ENCODE measurements around the gene GCA.
A peak's percentile ranks its signal among the peaks of the same experiment; 100 is the strongest.

GCA gene

DNA sequence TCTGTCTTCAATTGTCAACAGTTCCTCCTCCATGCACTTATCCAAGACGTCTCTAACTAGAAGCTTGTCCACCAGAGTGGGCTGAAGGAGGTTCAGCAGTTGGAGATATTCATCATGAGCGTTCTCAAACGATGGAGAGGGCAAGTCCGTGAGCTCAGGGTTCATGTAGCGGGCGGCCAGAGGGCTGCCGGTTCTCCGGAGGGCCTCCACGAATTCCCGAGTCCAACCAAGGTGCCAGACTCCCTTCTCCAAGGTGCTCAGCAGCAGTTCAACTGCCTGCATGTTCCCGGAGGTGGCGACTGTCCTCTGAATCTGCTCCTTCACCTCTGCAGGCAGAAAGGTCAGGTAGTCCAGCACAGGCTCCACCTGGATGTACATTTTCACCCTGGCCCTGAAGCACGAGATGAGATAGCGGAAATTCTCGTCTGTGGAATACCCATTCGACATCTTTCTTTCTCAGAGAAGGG lies 26.0 kb upstream of the GCA start:
- Histone ChIP-seq H3K4me1 (ENCODE audit: insufficient read depth, insufficient read length) (no peaks in the 10 kb centered on the region), H3K4me3 (ENCODE audit: insufficient read length, low read depth) (peak overlapping the region; percentile 65), H3K9ac (ENCODE audit: insufficient read length, low read depth) (peak overlapping the region; percentile 14), H3K27me3 (ENCODE audit: insufficient read depth, insufficient read length) (peaks cover 40% of the 10 kb centered on the region), H3K36me3 (ENCODE audit: insufficient read depth, insufficient read length, low read length) (no peaks in the 10 kb centered on the region), H3K9me3 (ENCODE audit: insufficient read depth, low read length) (no peaks in the 10 kb centered on the region)
- no peak for TF ChIP-seq SUZ12 (IDR thresholded peaks at IDR 0.05; ENCODE audit: extremely low read depth, insufficient read depth, insufficient read length)
- TF ChIP-seq ZNF274 (IDR thresholded peaks at IDR 0.05; ENCODE audit: low read depth, low read length) = no peak
- no peak for TF ChIP-seq YY1 (IDR thresholded peaks at IDR 0.05; ENCODE audit: insufficient read depth, insufficient read length)
- DNase-seq (ENCODE audit: low read depth, low spot score) = no peak

DNA sequence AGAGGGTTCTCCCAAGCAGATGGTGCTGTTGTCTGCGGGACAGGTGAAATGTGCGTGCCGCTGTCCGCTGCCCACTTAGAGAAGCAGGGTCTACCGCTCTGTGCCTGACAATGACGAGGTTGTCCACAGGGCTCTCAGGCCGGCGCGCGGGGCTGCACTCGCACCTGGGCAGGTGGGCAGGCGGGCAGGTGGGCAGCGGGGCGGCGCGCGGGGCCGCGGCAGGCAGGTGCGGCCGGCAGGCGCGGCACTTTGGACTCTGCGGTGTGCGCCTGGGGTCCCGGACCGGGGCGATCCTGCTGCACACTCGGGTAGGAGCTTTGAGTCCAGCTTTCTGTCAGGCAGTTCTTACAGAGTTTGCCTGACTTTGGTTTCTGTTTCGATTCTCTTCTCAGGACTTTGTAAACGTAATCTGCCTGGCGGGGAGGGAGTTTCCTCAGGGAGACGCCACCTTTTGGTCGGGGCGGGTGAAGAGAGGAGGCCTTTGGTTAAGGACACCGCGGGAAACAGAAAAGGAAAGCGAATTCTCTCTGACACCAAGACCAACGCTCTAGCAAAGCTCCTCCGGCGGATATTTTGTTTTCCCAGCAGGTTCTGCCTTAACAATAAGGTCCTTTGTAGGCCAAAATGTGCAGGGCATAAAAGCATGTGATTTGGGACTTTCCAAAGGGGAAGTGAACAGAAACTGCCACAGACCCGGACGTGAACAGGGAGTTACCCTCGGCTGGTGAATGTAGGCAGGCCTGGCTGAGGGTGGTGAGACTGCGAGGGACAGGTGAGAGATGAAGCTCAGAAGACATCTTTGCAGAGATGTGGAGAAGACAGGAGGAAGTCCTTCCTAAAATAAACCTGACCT lies 25.4 kb upstream of the GCA start, which contains the start of gene IFIH1:
TSS of gene IFIH1 (minus strand) at position 357 of the 853 bp plus-strand sequence. CDS start 377 bp downstream, outside the sequence.
- no peaks in the 10 kb centered on the region for H3K4me1 ChIP-seq (ENCODE audit: insufficient read depth, insufficient read length)
- H3K9me3 ChIP-seq (ENCODE audit: insufficient read depth, low read length) = no peaks in the 10 kb centered on the region
- peak within 1 kb of the TSS; percentile 65 for H3K4me3 ChIP-seq (ENCODE audit: insufficient read length, low read depth)
- no peaks in the 10 kb centered on the region for H3K36me3 ChIP-seq (ENCODE audit: insufficient read depth, insufficient read length, low read length)
- peak; percentile 30 for DNase-seq (ENCODE audit: low read depth, low spot score)
- peak within 1 kb of the TSS; percentile 14 for H3K9ac ChIP-seq (ENCODE audit: insufficient read length, low read depth)
- TF ChIP-seq ZNF274 (IDR thresholded peaks at IDR 0.05; ENCODE audit: low read depth, low read length) (no peak), SUZ12 (IDR thresholded peaks at IDR 0.05; ENCODE audit: extremely low read depth, insufficient read depth, insufficient read length) (no peak), YY1 (IDR thresholded peaks at IDR 0.05; ENCODE audit: insufficient read depth, insufficient read length) (no peak)
- H3K27me3 ChIP-seq (ENCODE audit: insufficient read depth, insufficient read length) = peaks cover 40% of the 10 kb centered on the region

DNA sequence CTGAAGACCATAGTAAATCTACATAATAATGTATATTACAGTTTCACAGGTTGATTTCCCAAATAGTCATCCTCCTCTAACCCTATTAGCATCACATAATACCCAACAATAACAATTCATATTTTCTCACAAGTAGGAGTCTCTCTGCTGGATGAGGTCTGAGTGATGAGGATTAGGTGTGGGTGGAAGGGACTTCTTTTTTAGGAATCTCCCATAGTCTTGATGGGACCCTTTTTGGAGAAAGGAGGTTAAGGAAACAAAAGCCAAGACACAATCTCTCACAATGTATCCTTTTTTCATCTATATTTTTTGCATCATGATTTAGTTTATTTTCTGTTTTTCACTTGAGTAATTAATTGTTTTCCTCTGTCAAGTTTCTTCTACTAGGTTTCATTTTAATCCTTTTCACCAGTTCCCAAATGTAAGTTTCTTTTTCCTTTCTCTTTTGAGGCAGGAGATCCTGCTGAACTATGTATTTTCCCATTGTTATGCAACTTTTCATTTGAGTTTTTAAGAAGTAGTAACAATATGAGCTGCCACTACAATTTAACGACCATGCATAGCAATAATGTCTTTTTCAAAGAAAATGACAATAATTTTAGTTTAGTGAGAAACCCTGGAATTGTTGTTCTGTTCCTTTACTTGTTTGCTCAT lies 22.9 kb upstream of the GCA start:
- no peak overlapping the region for H3K9ac ChIP-seq (ENCODE audit: insufficient read length, low read depth)

DNA sequence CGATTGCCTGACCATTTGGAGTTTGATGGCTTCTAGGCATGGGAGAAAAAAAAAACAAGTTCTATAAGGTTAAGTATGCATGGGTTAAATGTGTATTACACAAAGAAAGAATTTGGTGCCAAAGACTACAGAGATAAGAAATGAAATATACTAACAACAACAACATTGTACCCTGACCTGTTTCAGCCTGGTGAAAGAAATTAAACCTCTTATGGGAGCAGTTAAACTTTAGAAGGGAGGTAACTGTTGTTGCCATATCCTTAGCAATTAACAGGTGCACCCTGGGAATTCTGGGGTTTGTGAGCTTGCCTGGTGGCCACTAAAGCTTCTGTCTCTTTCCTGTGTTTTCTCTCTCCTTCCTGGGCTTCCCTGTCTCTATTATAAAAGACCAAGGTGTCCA lies 19.0 kb upstream of the GCA start:
- DNase-seq (ENCODE audit: low read depth, low spot score) = no peak
- no peaks in the 10 kb centered on the region for H3K4me1 ChIP-seq (ENCODE audit: insufficient read depth, insufficient read length)
- H3K4me3 ChIP-seq (ENCODE audit: insufficient read length, low read depth) = no peak overlapping the region
- H3K36me3 ChIP-seq (ENCODE audit: insufficient read depth, insufficient read length, low read length) = no peaks in the 10 kb centered on the region
- no peak overlapping the region for H3K9ac ChIP-seq (ENCODE audit: insufficient read length, low read depth)
- H3K27me3 ChIP-seq (ENCODE audit: insufficient read depth, insufficient read length) = peaks cover 2% of the 10 kb centered on the region
- TF ChIP-seq ZNF274 (IDR thresholded peaks at IDR 0.05; ENCODE audit: low read depth, low read length) (no peak), YY1 (IDR thresholded peaks at IDR 0.05; ENCODE audit: insufficient read depth, insufficient read length) (no peak), SUZ12 (IDR thresholded peaks at IDR 0.05; ENCODE audit: extremely low read depth, insufficient read depth, insufficient read length) (no peak)
- H3K9me3 ChIP-seq (ENCODE audit: insufficient read depth, low read length) = no peaks in the 10 kb centered on the region; the same call in 1 of the 2 replicates

More for the DNA sequence above, 22.9 kb upstream of the GCA start:
- no peaks in the 10 kb centered on the region for H3K4me1 ChIP-seq (ENCODE audit: insufficient read depth, insufficient read length)
- DNase-seq (ENCODE audit: low read depth, low spot score) = no peak
- peaks cover 38% of the 10 kb centered on the region for H3K27me3 ChIP-seq (ENCODE audit: insufficient read depth, insufficient read length)
- TF ChIP-seq ZNF274 (IDR thresholded peaks at IDR 0.05; ENCODE audit: low read depth, low read length) (no peak), SUZ12 (IDR thresholded peaks at IDR 0.05; ENCODE audit: extremely low read depth, insufficient read depth, insufficient read length) (no peak), YY1 (IDR thresholded peaks at IDR 0.05; ENCODE audit: insufficient read depth, insufficient read length) (no peak)
- no peak overlapping the region for H3K4me3 ChIP-seq (ENCODE audit: insufficient read length, low read depth)
- H3K9me3 ChIP-seq (ENCODE audit: insufficient read depth, low read length) = no peaks in the 10 kb centered on the region
- H3K36me3 ChIP-seq (ENCODE audit: insufficient read depth, insufficient read length, low read length) = no peaks in the 10 kb centered on the region

DNA sequence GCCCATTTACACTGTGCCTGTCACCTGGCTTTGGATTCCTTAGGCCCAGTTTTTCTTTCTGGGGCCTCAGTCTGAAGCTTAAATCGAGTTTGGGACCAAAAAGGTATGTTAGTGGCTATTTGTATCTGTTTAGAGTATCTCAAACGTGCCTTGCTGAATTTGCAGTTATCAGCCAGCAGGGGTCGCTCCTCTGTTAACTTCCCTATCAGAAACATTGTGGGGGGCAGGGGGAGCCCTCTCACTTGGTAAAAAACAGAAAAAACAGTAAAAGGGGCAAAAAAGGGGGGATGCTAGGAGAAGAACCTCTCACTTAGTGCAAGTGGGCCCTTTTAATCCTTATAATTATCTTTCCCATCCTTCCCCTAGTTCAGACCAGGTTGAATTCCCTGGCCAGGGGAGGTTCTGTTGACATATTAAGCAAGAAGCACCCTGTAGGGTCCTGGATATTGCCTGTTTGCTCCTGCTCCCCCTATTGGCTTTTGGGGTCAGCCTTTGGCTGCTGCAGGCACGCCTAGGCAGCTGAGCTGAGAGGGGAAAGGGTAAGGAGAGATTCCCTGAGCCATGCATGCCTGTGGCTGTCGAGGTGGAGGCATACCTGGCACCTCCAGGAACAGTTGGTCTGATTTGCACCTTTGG lies 16.7 kb upstream of the GCA start:
- Histone ChIP-seq H3K36me3 (ENCODE audit: insufficient read depth, insufficient read length, low read length) (no peaks in the 10 kb centered on the region), H3K4me3 (ENCODE audit: insufficient read length, low read depth) (no peak overlapping the region), H3K9ac (ENCODE audit: insufficient read length, low read depth) (no peak overlapping the region), H3K4me1 (ENCODE audit: insufficient read depth, insufficient read length) (no peaks in the 10 kb centered on the region), H3K9me3 (ENCODE audit: insufficient read depth, low read length) (no peaks in the 10 kb centered on the region; the same call in 1 of the 2 replicates), H3K27me3 (ENCODE audit: insufficient read depth, insufficient read length) (no peaks in the 10 kb centered on the region)
- no peak for DNase-seq (ENCODE audit: low read depth, low spot score)
- no peak for TF ChIP-seq SUZ12 (IDR thresholded peaks at IDR 0.05; ENCODE audit: extremely low read depth, insufficient read depth, insufficient read length)
- no peak for TF ChIP-seq YY1 (IDR thresholded peaks at IDR 0.05; ENCODE audit: insufficient read depth, insufficient read length)
- TF ChIP-seq ZNF274 (IDR thresholded peaks at IDR 0.05; ENCODE audit: low read depth, low read length) = no peak

DNA sequence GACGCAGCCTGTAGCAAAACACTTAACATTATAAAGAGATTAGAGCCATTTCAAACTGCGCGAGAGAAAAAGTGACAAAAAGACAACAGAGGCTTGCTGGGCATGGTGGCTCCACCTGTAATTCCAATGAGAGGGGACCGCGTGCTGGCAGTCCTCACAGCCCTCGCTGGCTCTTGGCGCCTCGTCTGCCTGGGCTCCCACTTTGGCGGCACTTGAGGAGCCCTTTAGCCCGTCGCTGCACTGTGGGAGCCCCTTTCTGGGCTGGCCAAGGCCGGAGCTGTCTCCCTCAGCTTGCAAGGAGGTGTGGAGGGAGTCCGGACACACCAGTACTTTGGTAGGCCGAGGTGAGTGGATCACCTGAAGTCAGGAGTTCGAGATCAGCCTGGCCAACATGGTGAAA lies 16.1 kb upstream of the GCA start:
- DNase-seq (ENCODE audit: low read depth, low spot score) = no peak
- Histone ChIP-seq H3K4me1 (ENCODE audit: insufficient read depth, insufficient read length) (no peaks in the 10 kb centered on the region), H3K9me3 (ENCODE audit: insufficient read depth, low read length) (no peaks in the 10 kb centered on the region; the same call in 1 of the 2 replicates), H3K4me3 (ENCODE audit: insufficient read length, low read depth) (no peak overlapping the region), H3K9ac (ENCODE audit: insufficient read length, low read depth) (no peak overlapping the region), H3K27me3 (ENCODE audit: insufficient read depth, insufficient read length) (no peaks in the 10 kb centered on the region), H3K36me3 (ENCODE audit: insufficient read depth, insufficient read length, low read length) (no peaks in the 10 kb centered on the region)
- no peak for TF ChIP-seq ZNF274 (IDR thresholded peaks at IDR 0.05; ENCODE audit: low read depth, low read length)
- no peak for TF ChIP-seq SUZ12 (IDR thresholded peaks at IDR 0.05; ENCODE audit: extremely low read depth, insufficient read depth, insufficient read length)
- TF ChIP-seq YY1 (IDR thresholded peaks at IDR 0.05; ENCODE audit: insufficient read depth, insufficient read length) = no peak

Data from NT2/D1 (cell line).